WTC11 (cell line): ENCODE results near the gene SIGLEC15. TPM values are rescaled to one million over a fixed set of nuclear protein-coding genes. Genes with fewer than 3 reads are reported as not detected.

Experiments
- ATAC-seq: fragments of 200-7000 bp; cut with Tn5 transposase; 2 replicates; pipeline ENCODE4 v1.10.0; 2021; ENCODE audit warnings: mild to moderate bottlenecking, moderate library complexity
- CTCF ChIA-PET: fragments of 300-600 bp; sonication (Branson Sonifier 250); formaldehyde crosslinking; loops from one replicate; lab custom pipeline; 2021; ENCODE audit warnings: antibody characterized with exemption; lab: Charles Lee
- POLR2A ChIA-PET: fragments of 350-600 bp; sonication (Branson Sonifier 250); formaldehyde crosslinking; loops from one replicate; lab custom pipeline; 2021; ENCODE audit warnings: antibody characterized with exemption; lab: Charles Lee
- DNase-seq: peaks from one replicate; pipeline ENCODE4 v3.0.0; 2021; ENCODE audit warnings: low spot score
- H3K27ac Mint-ChIP-seq: 2 replicates; pipeline ENCODE4 v1.8.0; 2021; ENCODE audit warnings: mixed read lengths
- H3K27me3 Mint-ChIP-seq: 2 replicates; pipeline ENCODE4 v1.8.0; 2021; ENCODE audit warnings: low read depth, mild to moderate bottlenecking, moderate library complexity, mixed read lengths
- H3K36me3 Mint-ChIP-seq: 2 replicates; pipeline ENCODE4 v1.8.0; 2021; ENCODE audit warnings: mixed read lengths
- H3K4me1 Mint-ChIP-seq: 2 replicates; pipeline ENCODE4 v1.8.0; 2022; ENCODE audit warnings: mixed read lengths
- H3K4me3 Mint-ChIP-seq: 2 replicates; pipeline ENCODE4 v1.8.0; 2021; ENCODE audit warnings: mild to moderate bottlenecking, moderate library complexity, mixed read lengths
- H3K9me3 Mint-ChIP-seq: 2 replicates; pipeline ENCODE4 v1.8.0; 2021; ENCODE audit warnings: mixed read lengths
- AR ChIP-seq: fragments of 250-450 bp; sonication (Bioruptor Pico); IDR thresholded peaks from 2 replicates; pipeline ENCODE4 v1.9.0; 2021; ENCODE audit warnings: mild to moderate bottlenecking
- CBFB ChIP-seq: sonication (generic); formaldehyde crosslinking; IDR thresholded peaks from 2 replicates; pipeline ENCODE4 v1.8.1; 2022; ENCODE audit warnings: mild to moderate bottlenecking, low read depth, missing genetic modification reagents
- CTCF ChIP-seq: fragments of 200-600 bp; IDR thresholded peaks from 2 replicates; pipeline ENCODE4 v1.8.0; 2022; ENCODE audit warnings: antibody characterized with exemption
- E2F1 ChIP-seq: sonication (generic); formaldehyde crosslinking; IDR thresholded peaks from 2 replicates; pipeline ENCODE4 v1.8.0; 2022; ENCODE audit warnings: mild to moderate bottlenecking, missing genetic modification reagents
- EMX1 ChIP-seq: fragments of 250-450 bp; sonication (Bioruptor Pico); IDR thresholded peaks from 2 replicates; pipeline ENCODE4 v1.8.0; 2021; ENCODE audit warnings: mild to moderate bottlenecking
- GABPB1 ChIP-seq: sonication (generic); formaldehyde crosslinking; IDR thresholded peaks from 2 replicates; pipeline ENCODE4 v1.8.1; 2023; ENCODE audit warnings: mild to moderate bottlenecking, missing genetic modification reagents
- HMGXB4 ChIP-seq: sonication (generic); formaldehyde crosslinking; IDR thresholded peaks from 2 replicates; pipeline ENCODE4 v1.8.1; 2023; ENCODE audit warnings: mild to moderate bottlenecking, moderate library complexity, missing genetic modification reagents
- JAZF1 ChIP-seq: fragments of 250-450 bp; sonication (Bioruptor Pico); IDR thresholded peaks from 2 replicates; pipeline ENCODE4 v1.9.0; 2021; ENCODE audit warnings: moderate library complexity, mild to moderate bottlenecking, inconsistent platforms
- KAT7 ChIP-seq: sonication (generic); formaldehyde crosslinking; IDR thresholded peaks from 2 replicates; pipeline ENCODE4 v1.8.1; 2023; ENCODE audit warnings: missing genetic modification reagents, mild to moderate bottlenecking, borderline replicate concordance
- NFE2L1 ChIP-seq: sonication (generic); formaldehyde crosslinking; IDR thresholded peaks from 2 replicates; pipeline ENCODE4 v1.8.1; 2023; ENCODE audit warnings: missing genetic modification reagents
- SMAD4 ChIP-seq: sonication (generic); formaldehyde crosslinking; IDR thresholded peaks from 2 replicates; pipeline ENCODE4 v1.8.0; 2022; ENCODE audit warnings: mild to moderate bottlenecking, missing genetic modification reagents
- ZNF219 ChIP-seq: sonication (generic); formaldehyde crosslinking; IDR thresholded peaks from 2 replicates; pipeline ENCODE4 v1.8.0; 2023; ENCODE audit warnings: missing genetic modification reagents, mild to moderate bottlenecking, borderline replicate concordance
- ZNF416 ChIP-seq: fragments of 250-450 bp; sonication (Bioruptor Pico); IDR thresholded peaks from 2 replicates; pipeline ENCODE4 v1.9.0; 2021; ENCODE audit warnings: mild to moderate bottlenecking, inconsistent platforms
- ZNF512 ChIP-seq: sonication (generic); formaldehyde crosslinking; IDR thresholded peaks from 2 replicates; pipeline ENCODE4 v1.8.1; 2022; ENCODE audit warnings: missing genetic modification reagents, borderline replicate concordance
- total RNA-seq: library from RNA; stranded (reverse); gene quantifications from 3 replicates; pipeline ENCODE4 v1.2.3, GENCODE V29; 2021
- TF ChIP-seq, protein P1 (sequence below): fragments of 250-450 bp; sonication (Bioruptor Pico); IDR thresholded peaks from 2 replicates; pipeline ENCODE4 v1.9.0; 2021; ENCODE audit warnings: mild to moderate bottlenecking
- TF ChIP-seq, protein P2 (sequence below): sonication (generic); formaldehyde crosslinking; IDR thresholded peaks from 2 replicates; pipeline ENCODE4 v1.8.1; 2023; ENCODE audit warnings: mild to moderate bottlenecking, missing genetic modification reagents, moderate library complexity
- TF ChIP-seq, protein P3 (sequence below): sonication (generic); formaldehyde crosslinking; IDR thresholded peaks from 2 replicates; pipeline ENCODE4 v1.8.1; 2023; ENCODE audit warnings: mild to moderate bottlenecking, missing genetic modification reagents
- TF ChIP-seq, protein P4 (sequence below): sonication (generic); formaldehyde crosslinking; IDR thresholded peaks from 2 replicates; pipeline ENCODE4 v1.8.1; 2022; ENCODE audit warnings: low read depth, missing genetic modification reagents, borderline replicate concordance

The SIGLEC15 gene
- total RNA-seq, 1 experiment from 2014 or later, result not detected

- ChIA-PET CTCF (interaction anchor here (0.6 to 2.3 kb wide), 10 partner anchors 10 to 209 kb away, joined by 3 to 16 read pairs (median 4); partner anchors contain the start of gene SLC14A1), POLR2A (no interaction called here)
- Mint-ChIP-seq H3K4me3 (no peak overlapping the region), H3K27me3 (no peaks in the 10 kb centered on the region), H3K36me3 (no peaks in the 10 kb centered on the region; the same call in 1 of the 2 replicates), H3K27ac (no peak overlapping the region), H3K9me3 (no peaks in the 10 kb centered on the region), H3K4me1 (0 out of 2 replicates have a peak, but pooled peaks cover 5% of the 10 kb centered on the region)
- no peak for TF ChIP-seq E2F1 (CRISPR knock-in tag)
- no peak for TF ChIP-seq ZNF512 (CRISPR knock-in tag)
- TF ChIP-seq JAZF1 (CRISPR knock-in tag), result no peak
- TF ChIP-seq CBFB (CRISPR knock-in tag), result no peak
- TF ChIP-seq, protein P1, sequence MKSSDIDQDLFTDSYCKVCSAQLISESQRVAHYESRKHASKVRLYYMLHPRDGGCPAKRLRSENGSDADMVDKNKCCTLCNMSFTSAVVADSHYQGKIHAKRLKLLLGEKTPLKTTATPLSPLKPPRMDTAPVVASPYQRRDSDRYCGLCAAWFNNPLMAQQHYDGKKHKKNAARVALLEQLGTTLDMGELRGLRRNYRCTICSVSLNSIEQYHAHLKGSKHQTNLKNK (CRISPR knock-in tag), result no peak
- TF ChIP-seq GABPB1 (CRISPR knock-in tag), result no peak
- TF ChIP-seq, protein P2, sequence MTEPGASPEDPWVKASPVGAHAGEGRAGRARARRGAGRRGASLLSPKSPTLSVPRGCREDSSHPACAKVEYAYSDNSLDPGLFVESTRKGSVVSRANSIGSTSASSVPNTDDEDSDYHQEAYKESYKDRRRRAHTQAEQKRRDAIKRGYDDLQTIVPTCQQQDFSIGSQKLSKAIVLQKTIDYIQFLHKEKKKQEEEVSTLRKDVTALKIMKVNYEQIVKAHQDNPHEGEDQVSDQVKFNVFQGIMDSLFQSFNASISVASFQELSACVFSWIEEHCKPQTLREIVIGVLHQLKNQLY (CRISPR knock-in tag), result no peak
- TF ChIP-seq HMGXB4 (CRISPR knock-in tag), result no peak
- no peak for TF ChIP-seq NFE2L1
- no peak for TF ChIP-seq ZNF219 (CRISPR knock-in tag)
- no peak for TF ChIP-seq ZNF416 (CRISPR knock-in tag)
- TF ChIP-seq, protein P3, sequence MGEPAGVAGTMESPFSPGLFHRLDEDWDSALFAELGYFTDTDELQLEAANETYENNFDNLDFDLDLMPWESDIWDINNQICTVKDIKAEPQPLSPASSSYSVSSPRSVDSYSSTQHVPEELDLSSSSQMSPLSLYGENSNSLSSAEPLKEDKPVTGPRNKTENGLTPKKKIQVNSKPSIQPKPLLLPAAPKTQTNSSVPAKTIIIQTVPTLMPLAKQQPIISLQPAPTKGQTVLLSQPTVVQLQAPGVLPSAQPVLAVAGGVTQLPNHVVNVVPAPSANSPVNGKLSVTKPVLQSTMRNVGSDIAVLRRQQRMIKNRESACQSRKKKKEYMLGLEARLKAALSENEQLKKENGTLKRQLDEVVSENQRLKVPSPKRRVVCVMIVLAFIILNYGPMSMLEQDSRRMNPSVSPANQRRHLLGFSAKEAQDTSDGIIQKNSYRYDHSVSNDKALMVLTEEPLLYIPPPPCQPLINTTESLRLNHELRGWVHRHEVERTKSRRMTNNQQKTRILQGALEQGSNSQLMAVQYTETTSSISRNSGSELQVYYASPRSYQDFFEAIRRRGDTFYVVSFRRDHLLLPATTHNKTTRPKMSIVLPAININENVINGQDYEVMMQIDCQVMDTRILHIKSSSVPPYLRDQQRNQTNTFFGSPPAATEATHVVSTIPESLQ (CRISPR knock-in tag), result no peak
- TF ChIP-seq SMAD4, result no peak
- TF ChIP-seq EMX1 (CRISPR knock-in tag), result no peak
- TF ChIP-seq KAT7 (CRISPR knock-in tag), result no peak
- no peak for TF ChIP-seq AR (CRISPR knock-in tag)
- no peak for TF ChIP-seq CTCF
- TF ChIP-seq, protein P4, sequence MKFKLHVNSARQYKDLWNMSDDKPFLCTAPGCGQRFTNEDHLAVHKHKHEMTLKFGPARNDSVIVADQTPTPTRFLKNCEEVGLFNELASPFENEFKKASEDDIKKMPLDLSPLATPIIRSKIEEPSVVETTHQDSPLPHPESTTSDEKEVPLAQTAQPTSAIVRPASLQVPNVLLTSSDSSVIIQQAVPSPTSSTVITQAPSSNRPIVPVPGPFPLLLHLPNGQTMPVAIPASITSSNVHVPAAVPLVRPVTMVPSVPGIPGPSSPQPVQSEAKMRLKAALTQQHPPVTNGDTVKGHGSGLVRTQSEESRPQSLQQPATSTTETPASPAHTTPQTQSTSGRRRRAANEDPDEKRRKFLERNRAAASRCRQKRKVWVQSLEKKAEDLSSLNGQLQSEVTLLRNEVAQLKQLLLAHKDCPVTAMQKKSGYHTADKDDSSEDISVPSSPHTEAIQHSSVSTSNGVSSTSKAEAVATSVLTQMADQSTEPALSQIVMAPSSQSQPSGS, result no peak
- DNase-seq (no peak), ATAC-seq (no peak)
These were observed 24.1 kb downstream of the SIGLEC15 start for GRCh38 chr18:45849529-45849928.
